HG02885 (cell line): ENCODE results near the gene GSPT1.
A peak's percentile ranks its signal among the peaks of the same experiment; 100 is the strongest.
"Not testable (repeated sequence)": the region's sequence is repeated elsewhere in the genome, so short reads cannot be mapped to it uniquely, and the experiment has no call there.

Experiments
- ATAC-seq: cut with Tn5 transposase; IDR thresholded peaks from one replicate; pipeline ENCODE4 v1.9.1; 2021; ENCODE audit warnings: mild to moderate bottlenecking; ENCODE audit not compliant: unreplicated experiment, poor library complexity

The GSPT1 gene

GRCh38 chr16:11869353-11870228, 46.2 kb downstream of the GSPT1 start:
- ATAC-seq, result no peak

DNA sequence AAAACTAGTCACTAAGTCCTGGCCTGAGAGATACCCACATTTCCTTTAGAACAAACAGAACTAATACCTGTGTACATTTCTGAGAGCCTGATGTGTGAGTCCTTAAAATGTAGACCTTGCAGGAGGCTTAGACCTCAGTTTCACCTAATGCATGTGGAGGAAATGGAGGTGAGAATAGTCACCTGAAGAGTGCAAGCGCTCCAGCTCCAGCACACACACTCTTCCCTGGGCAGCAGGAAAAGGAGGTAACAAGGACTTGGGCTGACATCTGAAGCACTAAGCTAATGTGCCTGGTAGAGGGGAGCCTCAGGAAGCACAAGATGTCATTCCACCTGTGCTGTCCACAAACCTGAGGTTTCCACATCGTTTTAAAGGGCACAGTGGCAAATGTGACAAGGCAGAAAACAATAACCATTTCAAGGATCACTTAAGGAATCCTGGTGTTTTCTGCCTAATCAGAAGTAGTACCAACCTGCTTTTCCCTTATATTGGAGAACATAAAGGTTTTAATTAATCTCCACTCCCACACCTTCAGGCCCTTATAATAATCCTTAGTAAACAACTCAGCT, 47.3 kb downstream of the GSPT1 start:
- no peak for ATAC-seq

DNA sequence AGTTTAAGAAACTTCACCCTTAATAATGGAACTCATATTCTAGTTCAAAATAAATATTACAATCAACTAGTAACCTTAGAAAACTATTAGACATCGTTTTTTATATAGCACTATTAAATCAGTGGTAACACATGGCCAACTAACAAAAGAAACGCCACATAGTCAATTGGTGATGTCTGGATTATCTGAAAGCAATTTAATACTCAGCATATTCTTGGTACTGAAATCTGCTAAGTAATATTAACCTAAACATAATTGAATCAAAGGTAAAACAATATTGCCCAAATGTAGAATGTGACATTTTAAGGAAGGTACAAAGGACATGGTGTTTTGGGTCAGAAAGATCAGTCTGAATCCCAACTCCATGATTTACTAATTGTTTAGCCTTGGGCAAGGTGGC, 53.3 kb downstream of the GSPT1 start:
- ATAC-seq, result no peak

DNA sequence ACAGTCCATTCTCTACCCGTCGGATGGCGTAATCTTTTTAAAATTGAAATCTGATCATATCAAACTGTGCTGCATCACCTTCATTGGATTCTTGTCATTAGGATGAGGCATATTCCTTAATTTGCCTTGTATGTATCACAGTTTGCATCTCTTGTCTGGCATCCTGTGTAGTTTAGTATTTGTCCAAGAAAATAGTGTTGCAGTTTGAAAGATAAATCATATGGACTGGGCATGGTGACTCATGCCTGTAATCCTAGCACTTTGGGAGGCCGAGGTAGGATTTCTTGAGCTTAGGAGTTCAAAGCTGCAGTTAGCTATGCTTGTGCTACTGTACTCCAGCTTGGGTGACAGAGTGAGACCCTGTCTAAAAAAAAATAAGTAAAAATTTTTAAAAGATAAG, 58.6 kb downstream of the GSPT1 start:
- ATAC-seq, result no peak

DNA sequence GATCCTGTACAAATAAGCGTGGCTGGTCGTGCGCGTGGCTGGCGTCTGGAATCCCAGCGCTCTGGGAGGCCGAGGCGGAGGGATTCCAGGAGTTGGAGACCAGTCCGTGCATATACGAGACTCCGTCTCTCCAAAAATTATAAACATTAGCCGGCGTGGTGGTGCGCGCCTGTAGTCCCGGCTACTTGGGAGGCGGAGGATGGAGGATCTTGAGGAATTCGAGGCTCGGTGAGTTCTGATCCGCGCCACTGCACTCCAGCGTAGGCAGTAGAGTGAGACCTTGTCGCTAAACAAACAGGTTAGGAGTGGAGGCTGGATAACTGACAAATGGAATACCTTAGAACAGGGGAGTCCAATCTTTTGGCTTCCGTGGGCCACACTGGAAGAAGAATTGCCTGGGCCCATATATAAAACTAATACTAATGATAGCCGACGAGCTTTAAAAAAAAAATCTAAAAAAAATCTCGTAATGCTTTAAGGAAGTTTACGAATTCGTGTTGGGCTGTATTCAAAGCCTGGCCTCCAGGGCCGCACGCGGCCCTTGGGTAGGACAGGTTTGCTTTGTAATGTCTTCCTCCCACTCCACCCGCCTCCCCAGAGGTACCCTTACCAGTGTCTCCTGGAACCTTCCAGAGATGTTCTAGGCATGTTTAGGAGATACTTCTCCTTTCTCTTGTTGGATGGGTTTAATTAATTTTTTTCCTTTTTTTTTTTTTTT, 63.5 kb downstream of the GSPT1 start:
- no peak for ATAC-seq

DNA sequence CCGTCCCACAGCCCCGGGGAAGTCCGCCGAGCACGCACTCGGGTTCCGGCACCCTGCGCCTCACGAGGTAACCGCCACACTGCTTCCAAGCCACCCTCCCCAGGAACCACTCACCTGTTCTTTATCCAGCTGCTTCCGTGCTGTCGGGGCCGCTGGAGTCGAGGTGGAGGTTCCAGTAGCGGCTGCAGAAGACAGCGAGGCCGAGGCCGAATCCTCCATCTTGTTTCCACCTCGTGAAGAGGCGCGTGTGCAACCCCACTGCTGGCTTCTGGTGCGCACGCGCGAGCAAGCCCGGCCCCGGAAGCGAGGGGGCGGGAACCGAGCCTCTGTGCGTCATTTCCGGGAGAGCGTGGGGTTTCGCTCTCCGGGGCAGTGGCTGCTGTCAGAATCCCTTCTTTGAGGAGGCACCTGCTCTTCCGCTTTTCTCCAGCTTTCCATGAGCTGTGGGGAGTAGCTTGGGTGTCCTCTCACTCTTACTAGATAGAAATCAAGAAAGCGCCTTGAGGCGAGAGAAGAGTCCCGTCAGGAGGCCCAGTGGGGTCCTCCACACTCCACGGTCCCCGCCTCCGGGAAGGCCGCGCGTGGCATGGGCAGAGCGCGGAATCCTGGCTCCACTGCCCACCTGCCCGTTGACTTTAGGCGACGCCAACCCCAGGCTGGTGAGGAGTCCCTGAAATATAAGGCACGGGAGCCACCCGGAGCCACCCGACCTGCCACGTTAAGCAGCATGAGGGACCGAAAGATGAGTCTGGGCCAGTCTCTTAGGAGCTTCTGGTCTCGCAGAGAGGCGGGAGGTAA, 64.3 kb downstream of the GSPT1 start, which contains the start of gene RSL1D1:
TSS of gene RSL1D1 (minus strand) at position 249 of the 798 bp plus-strand sequence. CDS start at position 219, 30 bp downstream.
- ATAC-seq, result peak; percentile 90

DNA sequence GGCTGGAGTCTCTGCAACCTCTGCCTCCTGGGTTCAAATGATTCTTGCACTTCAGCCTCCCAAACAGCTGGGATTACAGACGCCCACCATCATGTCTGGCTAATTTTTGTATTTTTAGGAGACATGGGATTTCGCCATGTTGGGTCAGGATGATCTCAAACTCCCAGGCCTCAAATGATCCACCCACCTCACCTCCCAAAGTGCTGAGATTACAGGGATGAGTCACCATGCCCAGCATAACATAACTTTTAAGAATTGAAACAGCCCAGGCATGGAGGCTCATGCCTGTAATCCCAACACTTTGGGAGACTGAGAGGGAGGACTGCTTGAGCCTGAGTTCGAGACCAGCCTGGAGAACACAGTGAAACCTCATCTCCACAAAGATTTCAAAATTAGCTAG, 66.9 kb downstream of the GSPT1 start:
- no peak for ATAC-seq

DNA sequence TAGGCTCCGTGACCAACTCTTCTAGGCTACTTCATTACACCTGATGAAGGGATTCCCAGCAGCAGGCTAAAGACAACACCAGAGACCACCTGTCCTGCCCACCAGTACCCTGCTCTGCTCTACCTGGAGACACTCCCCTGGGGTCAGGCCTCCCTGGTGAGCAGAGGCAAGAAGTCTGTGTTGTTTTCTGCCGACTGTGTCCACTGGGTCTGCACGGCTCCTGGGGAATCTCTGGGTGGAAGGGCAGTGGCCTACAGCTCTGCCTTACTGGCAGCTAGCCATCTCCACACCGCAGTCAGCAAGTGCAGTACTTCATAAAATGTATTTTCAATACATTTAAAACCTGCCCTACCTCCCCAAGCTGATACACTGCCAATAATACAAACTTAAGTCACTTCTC, 71.3 kb downstream of the GSPT1 start:
- ATAC-seq, result no peak

DNA sequence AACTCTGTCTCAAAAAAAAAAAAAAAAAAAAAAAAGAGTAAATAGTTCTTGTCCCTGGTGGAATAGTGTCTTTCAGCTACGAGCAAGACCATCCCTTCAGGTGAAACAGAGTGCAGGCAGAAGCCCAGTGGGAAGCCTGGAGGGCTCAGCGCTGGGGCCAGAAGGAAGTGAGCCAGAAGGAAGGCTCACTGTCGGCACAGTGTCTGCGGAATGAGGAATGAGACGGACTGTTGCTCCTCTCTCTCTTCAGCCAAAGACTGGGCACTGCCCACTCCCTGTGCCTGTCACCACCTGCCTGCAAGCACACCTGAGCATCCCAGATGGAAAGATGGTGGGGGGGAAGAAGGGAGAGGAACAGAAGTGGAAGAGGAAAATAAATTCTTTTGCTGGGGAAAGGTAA, 71.9 kb downstream of the GSPT1 start:
- ATAC-seq, result no peak

DNA sequence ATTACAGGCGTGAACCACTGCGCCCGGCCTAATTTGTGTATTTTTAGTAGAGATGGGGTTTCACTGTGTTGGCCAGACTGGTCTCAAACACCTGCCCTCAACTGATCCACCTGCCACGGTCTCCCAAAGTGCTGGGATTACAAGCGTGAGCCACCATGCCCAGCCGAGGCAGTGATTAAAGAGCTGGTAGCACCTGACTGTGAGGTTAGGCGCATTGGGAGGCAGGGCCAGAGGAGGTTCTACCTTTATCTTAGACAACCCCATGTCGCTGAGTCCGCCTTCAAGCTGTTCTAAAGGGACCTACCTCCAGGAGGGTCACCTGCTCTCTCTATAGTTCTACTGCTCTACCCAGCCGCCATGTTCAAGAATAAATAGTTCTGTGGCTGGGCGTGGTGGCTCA, 72.5 kb downstream of the GSPT1 start:
- no peak for ATAC-seq

GRCh38 chr16:11841026-11841425, 74.7 kb downstream of the GSPT1 start:
- no peak for ATAC-seq

DNA sequence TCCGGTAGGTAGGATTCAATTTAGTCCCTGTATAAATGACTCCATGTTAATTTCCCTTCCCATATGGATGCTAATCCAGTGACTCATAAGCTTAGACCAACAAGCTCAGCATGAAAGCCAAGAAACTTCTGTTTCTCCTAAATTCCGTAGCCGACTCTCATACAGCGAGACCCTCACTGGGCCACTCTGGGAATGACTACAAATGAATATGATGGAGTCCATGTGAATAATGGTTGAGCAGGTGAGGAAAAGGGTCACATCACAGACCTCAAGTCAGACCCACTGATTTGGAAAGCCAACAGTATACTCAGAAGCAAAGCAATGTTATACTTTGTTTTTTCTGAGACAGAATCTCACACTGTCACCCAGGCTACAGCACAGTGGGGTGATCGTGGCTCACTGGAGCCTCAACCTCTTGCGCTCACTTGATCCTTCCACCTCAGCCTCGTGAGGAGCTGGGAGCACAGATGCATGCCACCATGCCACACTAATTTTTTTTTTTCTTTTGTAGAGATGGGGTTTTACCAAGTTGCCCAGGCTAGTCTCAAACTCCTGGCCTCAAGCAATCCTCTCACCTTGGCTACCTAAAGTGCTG, 79.0 kb downstream of the GSPT1 start:
- ATAC-seq, result no peak

DNA sequence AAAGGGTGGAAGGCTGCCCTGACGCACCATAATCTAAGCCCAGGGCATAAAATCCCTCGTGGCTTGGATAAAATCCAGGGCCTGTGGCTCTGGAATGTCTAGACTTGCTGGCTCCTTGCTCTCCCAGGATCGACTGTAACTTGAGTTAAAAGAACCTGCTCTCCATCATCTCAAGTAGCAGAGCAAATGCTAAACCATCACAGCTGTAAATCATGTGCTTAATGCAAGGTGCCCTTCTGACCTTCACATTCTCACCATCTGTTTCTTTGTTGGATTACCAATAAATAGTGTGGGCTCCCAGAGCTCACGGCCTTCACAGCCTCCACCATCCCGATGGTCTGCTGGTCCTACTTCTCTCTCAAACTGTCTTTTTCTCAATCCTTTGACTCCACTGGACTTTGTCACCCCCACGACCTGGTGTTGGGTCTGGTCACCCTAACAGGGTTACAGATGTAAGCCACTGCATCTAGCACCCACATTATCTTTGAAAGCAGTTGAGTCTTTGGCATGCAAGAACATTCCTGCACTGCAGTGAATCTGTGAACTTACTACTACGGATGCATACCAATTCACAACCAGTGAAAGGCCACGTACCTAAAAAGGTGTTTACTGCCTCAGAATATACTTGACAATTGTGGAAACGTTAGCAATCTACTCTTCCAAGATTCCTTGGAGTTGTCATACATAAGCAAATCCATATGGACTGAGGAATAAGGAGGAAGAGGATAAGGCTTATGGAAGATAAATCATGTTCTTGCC, 79.7 kb downstream of the GSPT1 start:
- no peak for ATAC-seq

GRCh38 chr16:11835309-11835708, 80.4 kb downstream of the GSPT1 start:
- ATAC-seq, result no peak

- ATAC-seq, result no peak
Measured at GRCh38 chr16:11833951-11834695, 81.6 kb downstream of the GSPT1 start.

- ATAC-seq, result no peak
Measured at GRCh38 chr16:11828696-11829095, 87.1 kb downstream of the GSPT1 start.

DNA sequence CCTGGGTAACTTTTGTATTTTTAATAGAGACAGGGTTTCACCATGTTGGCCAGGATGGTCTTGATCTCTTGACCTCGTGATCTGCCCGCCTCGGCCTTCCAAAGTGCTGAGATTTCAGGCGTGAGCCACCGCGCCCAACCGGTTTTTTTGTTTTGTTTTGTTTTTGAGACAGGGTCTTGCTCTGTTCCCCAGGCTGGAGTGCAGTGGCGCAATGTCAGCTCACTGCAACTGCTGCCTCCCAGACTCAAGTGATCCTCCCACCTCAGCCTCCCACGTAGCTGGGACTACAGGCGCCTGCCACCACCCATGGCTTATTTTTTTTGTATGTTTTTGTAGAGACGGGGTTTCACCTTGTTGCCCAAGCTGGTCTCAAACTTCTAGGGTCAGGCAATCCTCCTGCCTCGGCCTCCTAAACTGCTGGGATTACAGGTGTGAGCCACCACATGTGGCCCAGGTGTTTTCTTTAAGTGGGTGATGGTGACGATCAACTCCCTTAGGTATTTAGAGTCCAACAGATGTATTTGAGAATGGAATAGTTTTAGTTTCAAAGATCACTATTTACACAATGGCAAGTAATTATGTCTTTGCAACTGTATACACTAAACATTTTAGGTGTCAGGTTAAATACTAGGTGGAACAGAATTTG, 90.1 kb downstream of the GSPT1 start:
- not testable (repeated sequence) for ATAC-seq

DNA sequence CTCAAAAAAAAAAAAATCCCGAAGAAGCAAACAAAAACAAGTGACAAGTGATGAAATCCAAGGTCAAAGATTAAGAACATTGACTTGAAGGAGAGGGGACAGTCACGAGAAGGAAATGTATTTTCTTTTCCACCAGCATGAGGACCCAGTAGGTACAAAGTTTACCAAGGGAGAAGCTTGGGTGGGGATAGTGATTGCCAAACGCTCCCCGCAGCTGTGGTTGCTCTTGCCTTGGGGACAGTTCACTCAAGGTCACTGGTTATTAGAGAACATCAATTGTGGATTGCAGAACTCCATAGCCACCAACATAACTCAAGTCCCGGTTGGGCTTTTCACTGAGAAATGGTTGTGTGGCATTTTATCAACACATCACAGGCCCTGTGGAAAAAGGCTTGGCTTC, 91.4 kb downstream of the GSPT1 start:
- ATAC-seq, result no peak
